Activated naive CD4-positive, alpha-beta T cell treated with anti-CD3 and anti-CD28 coated beads, Interleukin-2, amount 50 U/mL, for 16 hours (primary cell): Measurements from ENCODE around the gene APOBEC3F.

Experiments used
- DNase-seq: peaks from one replicate; pipeline ENCODE4 v3.0.0-alpha.2; 2020

The APOBEC3F gene

DNA sequence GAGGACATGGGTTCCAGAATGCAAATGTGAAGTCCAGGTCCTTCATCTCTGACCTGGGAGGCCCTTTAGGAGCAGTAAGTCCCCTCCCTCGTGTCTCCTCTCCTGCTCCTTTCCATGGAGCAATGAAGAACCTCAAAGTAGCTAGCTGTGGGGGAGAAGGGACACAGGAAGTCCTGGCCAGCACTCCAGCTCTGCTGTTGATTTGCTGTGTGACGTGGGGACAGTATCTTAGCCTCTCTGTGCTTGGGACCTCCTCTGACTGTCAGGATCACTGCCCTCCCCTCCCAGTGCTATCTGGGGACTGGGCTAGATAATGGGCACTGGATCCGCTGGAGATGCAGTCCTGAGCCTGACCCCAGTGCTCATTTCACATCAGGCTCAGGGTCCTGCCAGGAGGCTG, 55.3 kb downstream of the APOBEC3F start:
- DNase-seq, result no peak

DNA sequence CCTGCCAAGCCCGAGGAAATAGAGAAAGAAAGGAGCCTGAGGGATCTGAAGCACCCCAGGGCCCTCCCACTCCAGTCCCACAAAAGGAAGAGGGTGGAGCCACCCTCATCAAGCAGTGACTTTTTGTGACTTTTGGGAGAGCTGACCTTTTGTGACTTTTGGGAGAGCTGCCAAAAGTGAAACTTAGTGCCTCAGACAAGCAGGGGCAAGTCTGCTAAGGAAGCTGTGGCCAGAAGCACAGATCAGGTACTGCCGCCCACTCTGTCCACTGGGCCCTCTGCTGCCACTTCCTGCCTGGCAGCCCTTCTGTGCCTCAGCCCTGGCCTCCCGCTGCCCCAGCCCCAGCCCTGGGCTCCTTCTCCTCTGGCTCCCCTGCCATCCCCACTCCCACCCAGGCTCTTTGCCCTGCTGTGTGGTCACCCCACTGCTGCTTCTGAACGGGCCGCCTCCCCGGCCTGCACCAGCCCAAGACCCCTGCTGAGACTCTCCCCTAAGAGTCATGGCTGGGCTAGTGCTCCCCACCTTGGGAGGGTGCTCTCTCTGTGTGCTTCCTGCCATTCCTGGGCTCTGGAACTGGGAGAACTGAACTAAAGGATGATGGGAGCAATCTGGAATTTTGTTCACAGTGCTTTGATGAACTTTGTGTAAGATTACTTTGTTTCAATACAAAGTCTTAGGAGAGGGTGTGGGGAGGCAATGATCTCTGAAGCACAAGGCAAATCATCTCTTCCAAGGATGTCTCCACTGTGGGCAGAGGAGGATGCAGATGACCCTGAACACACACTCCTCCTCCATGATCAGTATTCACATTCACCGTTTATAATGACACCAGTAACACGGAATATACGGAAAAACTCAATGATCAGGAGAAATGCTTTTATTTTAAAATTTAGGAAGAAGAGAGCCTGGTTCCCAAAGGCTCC, 56.7 kb downstream of the APOBEC3F start, which contains the start of gene APOBEC3H:
Gene APOBEC3H (plus strand): TSS at position 147 of the 923 bp plus-strand sequence. CDS start 3,035 bp downstream, outside the sequence.
- DNase-seq, result no peak

DNA sequence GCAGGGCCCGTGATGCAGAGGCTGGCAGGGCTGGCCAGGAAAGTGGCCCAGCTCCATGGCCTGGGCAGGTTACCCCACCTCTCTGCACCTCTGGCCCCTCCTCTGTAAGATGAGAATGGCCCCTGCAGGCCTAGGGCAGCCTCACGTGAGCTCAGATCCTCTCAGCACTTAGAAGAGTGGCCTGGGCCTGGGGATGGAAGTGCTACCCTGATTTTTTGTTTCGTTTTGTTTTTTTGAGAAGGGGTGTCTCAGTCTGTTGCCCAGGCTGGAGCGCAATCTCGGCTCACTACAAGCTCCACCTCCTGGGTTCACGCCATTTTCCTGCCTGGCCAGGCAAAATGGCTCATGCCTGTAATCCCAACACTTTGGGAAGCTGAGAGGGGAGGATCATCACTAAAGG, 57.4 kb downstream of the APOBEC3F start:
- no peak for DNase-seq

DNA sequence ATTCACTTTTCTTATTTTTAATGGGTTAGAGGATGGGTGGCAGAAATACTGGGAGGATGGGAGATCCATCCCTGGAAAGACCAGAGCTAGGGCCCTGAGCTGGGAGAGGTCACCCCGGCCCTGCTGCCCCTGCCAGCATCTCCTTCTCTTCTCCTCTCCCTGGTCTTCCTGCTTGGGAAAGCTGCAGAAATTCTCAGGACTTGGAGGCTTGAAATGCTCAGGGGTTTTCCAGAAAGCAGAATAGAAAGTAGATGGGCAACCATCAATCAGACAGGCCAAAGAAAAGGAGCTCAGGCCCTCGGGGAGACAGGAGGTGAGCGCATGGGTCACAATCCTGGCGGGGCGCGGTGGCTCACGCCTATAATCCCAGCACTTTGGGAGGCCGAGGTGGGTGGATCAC, 57.9 kb downstream of the APOBEC3F start:
- DNase-seq, result no peak

DNA sequence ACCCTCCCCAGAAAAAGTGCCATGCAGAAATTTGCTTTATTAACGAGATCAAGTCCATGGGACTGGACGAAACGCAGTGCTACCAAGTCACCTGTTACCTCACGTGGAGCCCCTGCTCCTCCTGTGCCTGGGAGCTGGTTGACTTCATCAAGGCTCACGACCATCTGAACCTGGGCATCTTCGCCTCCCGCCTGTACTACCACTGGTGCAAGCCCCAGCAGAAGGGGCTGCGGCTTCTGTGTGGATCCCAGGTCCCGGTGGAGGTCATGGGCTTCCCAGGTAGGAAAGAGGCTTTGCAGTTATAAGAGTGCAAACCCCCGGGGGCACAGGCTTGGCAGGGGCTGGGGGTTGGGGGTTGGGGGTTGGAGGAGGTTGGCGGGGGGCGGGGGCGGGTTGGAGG, 60.6 kb downstream of the APOBEC3F start:
- DNase-seq, result no peak

DNA sequence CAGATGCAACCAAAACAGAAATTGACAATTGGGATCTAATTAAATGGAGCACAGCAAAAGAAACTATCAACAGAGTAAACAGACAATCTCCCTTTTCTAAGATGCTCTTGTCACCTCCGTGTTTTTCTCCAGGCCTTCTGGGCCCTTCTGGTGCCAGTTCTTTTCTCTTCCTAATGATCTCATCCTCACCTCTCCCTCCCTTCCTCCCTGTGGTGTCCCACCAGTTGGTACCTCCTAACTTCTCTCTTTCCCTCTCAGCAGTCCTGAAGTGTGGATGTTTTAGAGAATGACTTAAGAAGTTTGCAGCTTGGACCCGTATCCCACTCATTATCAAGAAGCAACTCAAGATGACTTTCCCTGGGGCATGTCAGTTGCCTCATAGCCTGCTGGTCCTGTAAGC, 62.8 kb downstream of the APOBEC3F start:
- no peak for DNase-seq
